GM12801 (cell line): ENCODE data around the gene GRM7.

ENCODE experiments used
- TF ChIP-seq, protein P1 (sequence below): IDR thresholded peaks from one replicate; pipeline ENCODE4 v1.5.1; 2011; ENCODE audit warnings: control low read depth; ENCODE audit not compliant: insufficient read length; ENCODE audit errors: extremely low read depth

The GRM7 gene

DNA sequence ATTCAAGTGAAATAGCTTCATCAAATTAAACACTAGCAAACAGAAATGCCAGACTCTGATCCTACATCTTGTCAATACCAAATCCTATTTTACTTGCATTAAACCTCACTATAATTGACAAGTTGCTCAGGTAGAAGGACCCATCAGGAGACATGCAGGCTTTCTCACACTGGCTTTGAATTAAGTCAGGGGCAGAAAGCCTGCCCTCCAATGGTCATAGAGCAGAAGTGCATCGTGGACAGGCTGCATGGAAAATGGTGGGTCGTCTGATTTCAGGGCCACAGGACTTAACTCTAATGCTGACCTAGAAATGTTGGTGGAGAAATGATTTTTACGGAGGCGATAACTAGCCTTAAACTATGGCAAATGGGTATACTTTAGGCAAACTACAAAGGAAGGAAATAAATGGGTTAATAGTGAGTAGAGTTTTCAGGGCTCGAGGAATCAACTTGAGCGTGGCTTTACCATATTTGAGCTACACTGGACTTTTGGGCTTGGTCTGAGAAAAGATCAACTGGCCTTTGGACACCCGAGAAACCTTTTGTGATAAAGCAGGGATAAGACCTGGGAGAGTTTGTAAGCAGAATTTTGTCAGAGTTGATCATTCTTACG lies 283.9 kb downstream of the GRM7 start:
- TF ChIP-seq, protein P1, sequence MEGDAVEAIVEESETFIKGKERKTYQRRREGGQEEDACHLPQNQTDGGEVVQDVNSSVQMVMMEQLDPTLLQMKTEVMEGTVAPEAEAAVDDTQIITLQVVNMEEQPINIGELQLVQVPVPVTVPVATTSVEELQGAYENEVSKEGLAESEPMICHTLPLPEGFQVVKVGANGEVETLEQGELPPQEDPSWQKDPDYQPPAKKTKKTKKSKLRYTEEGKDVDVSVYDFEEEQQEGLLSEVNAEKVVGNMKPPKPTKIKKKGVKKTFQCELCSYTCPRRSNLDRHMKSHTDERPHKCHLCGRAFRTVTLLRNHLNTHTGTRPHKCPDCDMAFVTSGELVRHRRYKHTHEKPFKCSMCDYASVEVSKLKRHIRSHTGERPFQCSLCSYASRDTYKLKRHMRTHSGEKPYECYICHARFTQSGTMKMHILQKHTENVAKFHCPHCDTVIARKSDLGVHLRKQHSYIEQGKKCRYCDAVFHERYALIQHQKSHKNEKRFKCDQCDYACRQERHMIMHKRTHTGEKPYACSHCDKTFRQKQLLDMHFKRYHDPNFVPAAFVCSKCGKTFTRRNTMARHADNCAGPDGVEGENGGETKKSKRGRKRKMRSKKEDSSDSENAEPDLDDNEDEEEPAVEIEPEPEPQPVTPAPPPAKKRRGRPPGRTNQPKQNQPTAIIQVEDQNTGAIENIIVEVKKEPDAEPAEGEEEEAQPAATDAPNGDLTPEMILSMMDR: no peak

DNA sequence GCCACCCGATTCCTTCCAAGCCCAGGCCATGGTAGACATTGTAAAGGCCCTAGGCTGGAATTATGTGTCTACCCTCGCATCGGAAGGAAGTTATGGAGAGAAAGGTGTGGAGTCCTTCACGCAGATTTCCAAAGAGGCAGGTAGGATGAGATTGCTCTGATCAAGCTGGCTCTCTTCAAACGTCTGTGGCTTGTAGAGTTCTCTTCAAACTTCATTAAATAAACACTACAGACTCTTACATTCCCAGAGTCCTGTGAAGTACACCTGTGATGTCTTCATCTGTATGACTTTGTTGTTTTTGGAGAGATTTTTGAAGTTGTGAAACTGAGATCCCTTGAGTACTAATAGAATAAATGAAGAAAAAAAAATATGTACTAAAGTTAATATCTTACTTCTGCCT lies 285.6 kb downstream of the GRM7 start:
- TF ChIP-seq, protein P1: no peak

GRCh38 chr3:7158516-7158915 lies 297.6 kb downstream of the GRM7 start:
- TF ChIP-seq, protein P1: no peak

DNA sequence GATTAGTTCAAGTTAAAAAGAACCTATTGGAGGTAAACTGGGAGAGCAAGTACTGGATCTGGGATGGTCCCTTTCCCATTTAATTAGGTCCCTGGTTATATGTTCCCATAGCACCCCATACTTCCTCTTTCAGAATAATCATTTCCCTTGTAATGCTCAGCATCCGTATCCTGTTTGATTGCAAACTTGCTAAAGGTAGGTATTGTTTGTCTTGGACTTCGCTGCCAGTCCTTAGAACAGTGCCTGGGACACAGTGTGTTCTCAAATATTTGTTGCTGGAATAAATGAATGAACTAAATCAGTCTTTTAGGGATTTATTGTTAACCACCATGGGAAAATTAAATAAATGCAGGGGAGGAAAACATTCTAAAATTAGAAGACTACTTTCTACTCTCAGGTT lies 299.8 kb downstream of the GRM7 start:
- TF ChIP-seq, protein P1: no peak

DNA sequence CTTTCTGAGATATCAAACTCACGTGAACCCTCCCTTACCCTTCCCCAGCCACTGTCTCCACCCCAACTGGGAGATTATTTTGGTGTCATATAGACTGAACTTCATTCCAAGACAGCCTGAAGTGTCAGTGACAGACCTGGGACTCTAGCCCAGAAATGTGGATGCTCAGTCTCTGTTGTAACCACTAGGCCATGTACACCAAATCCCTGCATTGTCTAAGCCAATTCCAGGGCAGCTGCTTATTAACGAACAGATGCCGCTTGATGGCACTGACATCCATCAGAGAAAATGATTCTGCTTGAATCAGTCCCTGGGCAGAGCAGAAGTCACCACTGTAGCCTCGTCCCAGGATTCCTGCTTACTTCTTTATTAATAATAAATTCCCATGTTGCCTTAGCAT lies 305.5 kb downstream of the GRM7 start:
- TF ChIP-seq, protein P1: no peak

- TF ChIP-seq, protein P1: no peak
Observed at GRCh38 chr3:7171493-7171892, 310.6 kb downstream of the GRM7 start.

DNA sequence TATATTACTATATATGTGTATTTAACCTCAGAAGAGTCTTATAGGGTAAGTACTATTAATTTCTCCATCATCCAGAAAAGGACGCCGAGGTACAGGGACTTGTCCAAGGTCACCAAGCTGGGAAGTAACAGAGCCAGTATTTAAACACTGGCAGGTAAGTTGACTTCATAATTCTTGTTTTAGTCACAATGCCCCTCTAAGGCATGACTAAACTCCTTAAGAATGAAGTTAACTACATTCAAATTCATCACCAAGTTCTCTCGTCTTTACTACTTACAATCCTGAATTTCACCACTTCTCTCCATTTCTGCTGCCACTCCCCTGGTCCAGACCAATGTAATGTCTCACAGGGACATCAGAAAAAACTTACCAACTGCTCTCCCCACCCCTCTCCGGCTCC lies 312.1 kb downstream of the GRM7 start:
- TF ChIP-seq, protein P1: no peak
